Neural progenitor cell (in vitro differentiated cells): ENCODE measurements around the gene CEBPE. TPM values are rescaled to one million over a fixed set of nuclear protein-coding genes. Genes with fewer than 3 reads are reported as not detected.

Source experiments
- DNase-seq: peaks from one replicate; pipeline ENCODE4 v3.0.0-alpha.2; 2016; ENCODE audit warnings: low spot score
- H2AFZ ChIP-seq: fragments of 200-600 bp; sonication (generic); replicated peaks from 2 replicates; pipeline ENCODE4 v1.6.1; 2016; ENCODE audit warnings: antibody characterized with exemption
- H3F3A ChIP-seq: fragments of 200-600 bp; sonication (generic); 2 replicates; pipeline ENCODE4 v1.6.1; 2016; ENCODE audit warnings: antibody characterized with exemption, low read depth
- H3K27ac ChIP-seq: fragments of 200-600 bp; sonication (generic); 2 replicates; pipeline ENCODE4 v1.5.1; 2016; ENCODE audit warnings: mild to moderate bottlenecking
- H3K27me3 ChIP-seq: fragments of 200-600 bp; sonication (generic); 2 replicates; pipeline ENCODE4 v1.6.1; 2016; ENCODE audit warnings: mild to moderate bottlenecking, moderate library complexity
- H3K36me3 ChIP-seq: fragments of 200-600 bp; sonication (generic); 2 replicates; pipeline ENCODE4 v1.5.1; 2016
- H3K4me1 ChIP-seq: fragments of 200-600 bp; sonication (generic); 2 replicates; pipeline ENCODE4 v1.6.1; 2016; ENCODE audit warnings: mixed run types
- H3K4me2 ChIP-seq: fragments of 200-600 bp; sonication (generic); 2 replicates; pipeline ENCODE4 v1.6.1; 2016
- H3K4me3 ChIP-seq: fragments of 200-600 bp; sonication (generic); 2 replicates; pipeline ENCODE4 v1.5.1; 2016
- H3K79me2 ChIP-seq: fragments of 200-600 bp; sonication (generic); 2 replicates; pipeline ENCODE4 v1.6.1; 2016; ENCODE audit warnings: low read depth
- H3K9ac ChIP-seq: fragments of 200-600 bp; sonication (generic); 2 replicates; pipeline ENCODE4 v1.6.1; 2016
- H3K9me3 ChIP-seq: fragments of 200-600 bp; sonication (generic); 2 replicates; pipeline ENCODE4 v1.5.1; 2016; ENCODE audit warnings: low read depth
- H4K20me1 ChIP-seq: fragments of 200-600 bp; sonication (generic); 2 replicates; pipeline ENCODE4 v1.6.1; 2016; ENCODE audit warnings: low read depth
- H3K27ac Mint-ChIP-seq: 3 replicates; pipeline ENCODE4 v1.8.0; 2021; ENCODE audit warnings: mixed read lengths
- H3K27me3 Mint-ChIP-seq: 2 replicates; pipeline ENCODE4 v1.8.0; 2022; ENCODE audit warnings: low read depth, mild to moderate bottlenecking, inconsistent platforms, moderate library complexity, mixed read lengths; ENCODE audit not compliant: insufficient read depth
- H3K36me3 Mint-ChIP-seq: 3 replicates; pipeline ENCODE4 v1.8.0; 2021; ENCODE audit warnings: mixed read lengths
- H3K4me1 Mint-ChIP-seq: 3 replicates; pipeline ENCODE4 v1.8.0; 2021; ENCODE audit warnings: mixed read lengths
- H3K4me3 Mint-ChIP-seq: 3 replicates; pipeline ENCODE4 v1.8.0; 2021; ENCODE audit warnings: mild to moderate bottlenecking, moderate library complexity, mixed read lengths
- H3K9me3 Mint-ChIP-seq: 3 replicates; pipeline ENCODE4 v1.8.0; 2020; ENCODE audit warnings: mixed read lengths
- EZH2 ChIP-seq: fragments of 200-600 bp; sonication (generic); IDR thresholded peaks from 2 replicates; pipeline ENCODE4 v1.6.1; 2017; ENCODE audit warnings: antibody characterized with exemption, mild to moderate bottlenecking, moderate library complexity
- EZH2phosphoT487 ChIP-seq: fragments of 200-600 bp; sonication (generic); IDR thresholded peaks from 2 replicates; pipeline ENCODE4 v1.6.1; 2017; ENCODE audit warnings: antibody characterized with exemption
- total RNA-seq: library from RNA; depleted of rRNA; stranded (reverse); fragments of >200 nt; gene quantifications from 2 replicates; pipeline ENCODE4 v1.2.3, GENCODE V29; 2015; ENCODE audit warnings: low replicate concordance
- TF ChIP-seq, protein P1 (sequence below): fragments of 200-600 bp; sonication (generic); IDR thresholded peaks from 2 replicates; pipeline ENCODE4 v1.5.1; 2017; ENCODE audit warnings: antibody characterized with exemption, mild to moderate bottlenecking

CEBPE gene
- total RNA-seq, 1 donor from 2014 or later = not detected

- no peak overlapping the region for H3K4me3 Mint-ChIP-seq
- TF ChIP-seq EZH2phosphoT487 (no peak), EZH2 (no peak)
- TF ChIP-seq, protein P1, sequence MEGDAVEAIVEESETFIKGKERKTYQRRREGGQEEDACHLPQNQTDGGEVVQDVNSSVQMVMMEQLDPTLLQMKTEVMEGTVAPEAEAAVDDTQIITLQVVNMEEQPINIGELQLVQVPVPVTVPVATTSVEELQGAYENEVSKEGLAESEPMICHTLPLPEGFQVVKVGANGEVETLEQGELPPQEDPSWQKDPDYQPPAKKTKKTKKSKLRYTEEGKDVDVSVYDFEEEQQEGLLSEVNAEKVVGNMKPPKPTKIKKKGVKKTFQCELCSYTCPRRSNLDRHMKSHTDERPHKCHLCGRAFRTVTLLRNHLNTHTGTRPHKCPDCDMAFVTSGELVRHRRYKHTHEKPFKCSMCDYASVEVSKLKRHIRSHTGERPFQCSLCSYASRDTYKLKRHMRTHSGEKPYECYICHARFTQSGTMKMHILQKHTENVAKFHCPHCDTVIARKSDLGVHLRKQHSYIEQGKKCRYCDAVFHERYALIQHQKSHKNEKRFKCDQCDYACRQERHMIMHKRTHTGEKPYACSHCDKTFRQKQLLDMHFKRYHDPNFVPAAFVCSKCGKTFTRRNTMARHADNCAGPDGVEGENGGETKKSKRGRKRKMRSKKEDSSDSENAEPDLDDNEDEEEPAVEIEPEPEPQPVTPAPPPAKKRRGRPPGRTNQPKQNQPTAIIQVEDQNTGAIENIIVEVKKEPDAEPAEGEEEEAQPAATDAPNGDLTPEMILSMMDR = no peak
- no peak overlapping the region for H3K4me3 ChIP-seq
- H3K9ac ChIP-seq = no peak overlapping the region
- peaks cover 21% of the 10 kb centered on the region for H3K36me3 Mint-ChIP-seq
- peaks cover 14% of the 10 kb centered on the region for H3K4me1 ChIP-seq
- no peaks in the 10 kb centered on the region for H3K9me3 ChIP-seq
- H3K36me3 ChIP-seq = peaks cover 34% of the 10 kb centered on the region
- H3K27ac ChIP-seq = no peak overlapping the region
- peaks cover 10% of the 10 kb centered on the region for H3K4me1 Mint-ChIP-seq
- peaks cover 84% of the 10 kb centered on the region for H3K79me2 ChIP-seq
- no peak for DNase-seq
- no peak overlapping the region for H3K27ac Mint-ChIP-seq
- no peak overlapping the region for H2AFZ ChIP-seq
- peaks cover 57% of the 10 kb centered on the region for H4K20me1 ChIP-seq
- H3F3A ChIP-seq = peaks cover 34% of the 10 kb centered on the region
- H3K4me2 ChIP-seq = no peak overlapping the region
- no peaks in the 10 kb centered on the region for H3K9me3 Mint-ChIP-seq
- no peaks in the 10 kb centered on the region for H3K27me3 ChIP-seq
- no peaks in the 10 kb centered on the region for H3K27me3 Mint-ChIP-seq
Measured at GRCh38 chr14:23091294-23092225, 27.5 kb downstream of the CEBPE start.

- Histone ChIP-seq H4K20me1 (peaks cover 64% of the 10 kb centered on the region), H3K9me3 (no peaks in the 10 kb centered on the region), H3F3A (peaks cover 31% of the 10 kb centered on the region), H3K4me2 (no peak overlapping the region), H3K27ac (no peak overlapping the region), H3K36me3 (peaks cover 41% of the 10 kb centered on the region), H3K9ac (no peak overlapping the region), H3K27me3 (no peaks in the 10 kb centered on the region), H3K4me1 (peaks cover 14% of the 10 kb centered on the region), H2AFZ (no peak overlapping the region), H3K79me2 (peaks cover 77% of the 10 kb centered on the region), H3K4me3 (no peak overlapping the region)
- no peak overlapping the region for H3K27ac Mint-ChIP-seq
- H3K4me3 Mint-ChIP-seq = no peak overlapping the region
- H3K9me3 Mint-ChIP-seq = no peaks in the 10 kb centered on the region
- DNase-seq = no peak
- peaks cover 21% of the 10 kb centered on the region for H3K36me3 Mint-ChIP-seq
- no peaks in the 10 kb centered on the region for H3K27me3 Mint-ChIP-seq
- TF ChIP-seq EZH2phosphoT487 (no peak), EZH2 (no peak)
- TF ChIP-seq, protein P1 = no peak
- peaks cover 8% of the 10 kb centered on the region for H3K4me1 Mint-ChIP-seq
Measured at GRCh38 chr14:23090254-23090636, 28.8 kb downstream of the CEBPE start.

GRCh38 chr14:23089498-23090253 lies 29.4 kb downstream of the CEBPE start:
- Histone ChIP-seq H3F3A (peaks cover 30% of the 10 kb centered on the region), H3K4me2 (no peak overlapping the region), H3K9ac (no peak overlapping the region), H3K4me1 (peaks cover 14% of the 10 kb centered on the region), H3K9me3 (no peaks in the 10 kb centered on the region), H3K4me3 (no peak overlapping the region), H2AFZ (no peak overlapping the region), H3K27me3 (no peaks in the 10 kb centered on the region), H3K36me3 (peaks cover 44% of the 10 kb centered on the region), H4K20me1 (peaks cover 70% of the 10 kb centered on the region), H3K79me2 (peaks cover 79% of the 10 kb centered on the region), H3K27ac (no peak overlapping the region)
- H3K4me1 Mint-ChIP-seq = peaks cover 8% of the 10 kb centered on the region
- no peaks in the 10 kb centered on the region for H3K27me3 Mint-ChIP-seq
- no peaks in the 10 kb centered on the region for H3K9me3 Mint-ChIP-seq
- H3K4me3 Mint-ChIP-seq = no peak overlapping the region
- no peak for DNase-seq
- no peak overlapping the region for H3K27ac Mint-ChIP-seq
- peaks cover 23% of the 10 kb centered on the region for H3K36me3 Mint-ChIP-seq
- no peak for TF ChIP-seq EZH2phosphoT487
- no peak for TF ChIP-seq EZH2
- TF ChIP-seq, protein P1 = no peak
